OCI-LY1 (cell line): Measurements from ENCODE around the gene NOXA1.
"Not testable (repeated sequence)": the region's sequence is repeated elsewhere in the genome, so short reads cannot be mapped to it uniquely, and the experiment has no call there.

Experiments used
- H2AFZ ChIP-seq: fragments of 200-600 bp; sonication (generic), shearing (Covaris generic); 2 replicates; pipeline ENCODE4 v1.6.0; 2014; ENCODE audit warnings: antibody characterized with exemption, mild to moderate bottlenecking, low read length
- H3F3A ChIP-seq: fragments of 200-600 bp; sonication (generic), shearing (Covaris generic); 2 replicates; pipeline ENCODE4 v1.6.0; 2014; ENCODE audit warnings: mild to moderate bottlenecking, antibody characterized with exemption, low read length, moderate library complexity; ENCODE audit not compliant: insufficient read depth
- H3K27ac ChIP-seq: fragments of 200-600 bp; sonication (generic); 2 replicates; pipeline ENCODE4 v1.5.1; 2014; ENCODE audit warnings: low read length, mixed run types, mild to moderate bottlenecking, low read depth; ENCODE audit not compliant: poor library complexity, severe bottlenecking
- H3K27me3 ChIP-seq: fragments of 200-600 bp; sonication (generic); 2 replicates; pipeline ENCODE4 v1.6.0; 2014; ENCODE audit warnings: antibody characterized with exemption, mild to moderate bottlenecking, low read length, moderate library complexity; ENCODE audit not compliant: insufficient read depth
- H3K36me3 ChIP-seq: fragments of 200-600 bp; sonication (generic); 2 replicates; pipeline ENCODE4 v1.6.1; 2014; ENCODE audit warnings: mild to moderate bottlenecking, antibody characterized with exemption, low read length, moderate library complexity, mixed read lengths; ENCODE audit not compliant: insufficient read depth
- H3K4me1 ChIP-seq: fragments of 200-600 bp; sonication (generic); 2 replicates; pipeline ENCODE4 v1.5.1; 2014; ENCODE audit warnings: mild to moderate bottlenecking, low read length, moderate library complexity; ENCODE audit not compliant: insufficient read depth, severe bottlenecking
- H3K4me2 ChIP-seq: fragments of 200-600 bp; sonication (generic), shearing (Covaris generic); 2 replicates; pipeline ENCODE4 v1.6.1; 2014; ENCODE audit warnings: low read length
- H3K4me3 ChIP-seq: fragments of 200-600 bp; sonication (generic); 2 replicates; pipeline ENCODE4 v1.5.1; 2014; ENCODE audit warnings: low read length, low read depth, mild to moderate bottlenecking, mixed read lengths; ENCODE audit not compliant: poor library complexity, severe bottlenecking
- H3K79me2 ChIP-seq: fragments of 200-600 bp; shearing (Covaris generic); 2 replicates; pipeline ENCODE4 v1.6.1; 2016; ENCODE audit warnings: mixed run types, low read length, mixed read lengths; ENCODE audit not compliant: insufficient read depth
- H3K9ac ChIP-seq: fragments of 200-600 bp; sonication (generic), shearing (Covaris generic); 2 replicates; pipeline ENCODE4 v1.6.1; 2014; ENCODE audit warnings: mild to moderate bottlenecking, low read length, mixed read lengths
- H3K9me2 ChIP-seq: fragments of 200-600 bp; sonication (generic), shearing (Covaris generic); 2 replicates; pipeline ENCODE4 v1.6.1; 2014; ENCODE audit warnings: low read depth, mild to moderate bottlenecking, low read length, mixed read lengths
- H3K9me3 ChIP-seq: fragments of 200-600 bp; shearing (Covaris generic); 2 replicates; pipeline ENCODE4 v1.6.1; 2014; ENCODE audit warnings: low read length, mixed read lengths
- H4K20me1 ChIP-seq: fragments of 200-600 bp; sonication (generic), shearing (Covaris generic); 2 replicates; pipeline ENCODE4 v1.6.0; 2016; ENCODE audit warnings: mild to moderate bottlenecking, low read length; ENCODE audit not compliant: insufficient read depth
- EZH2 ChIP-seq: fragments of 200-600 bp; sonication (generic), shearing (Covaris generic); IDR thresholded peaks from 2 replicates; pipeline ENCODE4 v1.8.0; 2017; ENCODE audit warnings: borderline replicate concordance, mixed run types, mild to moderate bottlenecking, antibody characterized with exemption, low read length, moderate library complexity, mixed read lengths
- TF ChIP-seq, protein P1 (sequence below): fragments of 200-600 bp; sonication (generic), shearing (Covaris generic); IDR thresholded peaks from 2 replicates; pipeline ENCODE4 v1.5.1; 2017; ENCODE audit warnings: mild to moderate bottlenecking, antibody characterized with exemption, low read length, moderate library complexity, mixed read lengths

The NOXA1 gene

DNA sequence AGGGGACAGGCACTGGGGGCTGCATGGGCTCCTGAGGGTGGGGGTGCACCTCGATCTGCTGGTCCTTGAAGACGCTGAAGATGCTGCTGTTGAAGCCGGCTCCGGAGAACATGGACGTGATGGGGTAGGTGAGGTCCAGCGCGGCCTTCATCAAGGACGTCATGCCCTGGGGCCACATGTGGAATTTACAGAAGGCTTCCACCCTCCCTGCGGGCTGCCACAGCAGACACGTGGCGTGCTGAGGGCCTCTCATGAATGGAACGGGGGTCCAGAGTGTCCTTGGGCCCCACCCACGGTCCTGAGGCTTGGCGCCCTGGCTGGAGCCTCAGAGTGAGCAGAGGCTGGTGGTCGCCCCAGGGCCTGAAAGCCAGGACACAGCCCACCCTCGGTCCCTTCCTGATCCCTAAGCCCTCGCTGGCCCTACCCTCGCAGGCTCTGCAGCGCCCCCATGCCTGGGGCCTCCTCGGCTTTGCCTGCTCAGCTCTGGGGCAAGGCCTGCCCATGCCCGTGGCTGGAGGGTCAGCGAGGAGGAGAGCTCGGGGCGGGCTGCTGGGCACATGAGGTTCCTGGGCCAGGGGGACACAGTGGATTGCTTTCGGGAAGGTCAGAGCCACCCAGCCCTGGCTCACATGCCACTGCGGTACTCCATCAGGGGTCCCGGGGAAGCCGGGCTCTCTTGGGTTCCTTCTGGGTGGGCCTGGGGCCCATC lies 41.3 kb downstream of the NOXA1 start:
- H3K4me1 ChIP-seq = peaks cover 18% of the 10 kb centered on the region
- no peak overlapping the region for H3K4me2 ChIP-seq

DNA sequence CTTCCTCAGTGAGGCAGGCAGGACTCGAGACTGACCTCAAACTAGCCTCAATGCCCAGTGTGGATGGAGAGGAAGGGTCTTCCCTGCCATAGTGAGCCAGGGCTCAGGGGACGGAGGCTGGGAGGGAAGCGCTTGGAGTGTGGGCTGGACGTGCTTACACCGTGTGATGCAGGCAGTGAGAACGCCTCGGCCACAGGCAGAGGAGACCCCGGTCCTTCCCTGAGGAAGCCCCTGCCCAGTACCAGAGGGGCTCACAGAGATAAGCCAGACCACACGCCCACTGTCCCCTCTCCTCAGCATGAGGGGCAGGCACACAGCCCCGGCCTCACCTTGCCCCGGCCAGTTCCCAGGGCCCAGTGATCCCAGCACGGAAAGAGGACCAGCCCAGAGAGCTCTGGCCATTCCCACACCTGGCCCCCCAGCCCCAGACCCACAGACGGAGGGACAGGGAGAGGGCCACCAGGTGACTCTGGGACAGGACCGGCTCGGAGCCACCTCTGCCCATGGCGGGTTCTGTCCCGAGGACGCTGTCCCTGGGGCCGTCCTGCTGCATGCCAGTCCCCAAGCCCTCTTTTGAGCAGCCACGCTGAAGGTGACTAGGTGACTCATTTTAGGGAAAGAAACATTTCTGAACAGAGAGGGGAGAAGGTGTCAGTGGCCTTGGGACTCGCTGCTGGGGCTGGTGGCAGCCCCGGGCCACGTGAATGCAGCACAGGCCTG lies 42.0 kb downstream of the NOXA1 start:
- Histone ChIP-seq H3K9ac (no peak overlapping the region), H4K20me1 (no peaks in the 10 kb centered on the region), H3K4me1 (peaks cover 12% of the 10 kb centered on the region), H3K27ac (no peak overlapping the region), H3K4me3 (no peak overlapping the region), H2AFZ (no peak overlapping the region), H3K27me3 (peaks cover 5% of the 10 kb centered on the region; the same call in 1 of the 2 replicates), H3K4me2 (no peak overlapping the region), H3F3A (no peaks in the 10 kb centered on the region), H3K79me2 (no peaks in the 10 kb centered on the region), H3K36me3 (no peaks in the 10 kb centered on the region), H3K9me3 (no peaks in the 10 kb centered on the region), H3K9me2 (no peaks in the 10 kb centered on the region)
- TF ChIP-seq, protein P1, sequence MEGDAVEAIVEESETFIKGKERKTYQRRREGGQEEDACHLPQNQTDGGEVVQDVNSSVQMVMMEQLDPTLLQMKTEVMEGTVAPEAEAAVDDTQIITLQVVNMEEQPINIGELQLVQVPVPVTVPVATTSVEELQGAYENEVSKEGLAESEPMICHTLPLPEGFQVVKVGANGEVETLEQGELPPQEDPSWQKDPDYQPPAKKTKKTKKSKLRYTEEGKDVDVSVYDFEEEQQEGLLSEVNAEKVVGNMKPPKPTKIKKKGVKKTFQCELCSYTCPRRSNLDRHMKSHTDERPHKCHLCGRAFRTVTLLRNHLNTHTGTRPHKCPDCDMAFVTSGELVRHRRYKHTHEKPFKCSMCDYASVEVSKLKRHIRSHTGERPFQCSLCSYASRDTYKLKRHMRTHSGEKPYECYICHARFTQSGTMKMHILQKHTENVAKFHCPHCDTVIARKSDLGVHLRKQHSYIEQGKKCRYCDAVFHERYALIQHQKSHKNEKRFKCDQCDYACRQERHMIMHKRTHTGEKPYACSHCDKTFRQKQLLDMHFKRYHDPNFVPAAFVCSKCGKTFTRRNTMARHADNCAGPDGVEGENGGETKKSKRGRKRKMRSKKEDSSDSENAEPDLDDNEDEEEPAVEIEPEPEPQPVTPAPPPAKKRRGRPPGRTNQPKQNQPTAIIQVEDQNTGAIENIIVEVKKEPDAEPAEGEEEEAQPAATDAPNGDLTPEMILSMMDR = no peak
- TF ChIP-seq EZH2 = no peak

More for the DNA sequence above, 41.3 kb downstream of the NOXA1 start:
- TF ChIP-seq, protein P1 = no peak
- no peak for TF ChIP-seq EZH2
- H3F3A ChIP-seq = no peaks in the 10 kb centered on the region
- H2AFZ ChIP-seq = no peak overlapping the region
- no peaks in the 10 kb centered on the region for H3K9me2 ChIP-seq
- peaks cover 5% of the 10 kb centered on the region; the same call in 1 of the 2 replicates for H3K27me3 ChIP-seq
- no peak overlapping the region for H3K9ac ChIP-seq
- no peaks in the 10 kb centered on the region for H3K36me3 ChIP-seq
- no peaks in the 10 kb centered on the region for H4K20me1 ChIP-seq
- no peaks in the 10 kb centered on the region for H3K79me2 ChIP-seq
- H3K4me3 ChIP-seq = no peak overlapping the region
- H3K27ac ChIP-seq = no peak overlapping the region
- H3K9me3 ChIP-seq = no peaks in the 10 kb centered on the region

DNA sequence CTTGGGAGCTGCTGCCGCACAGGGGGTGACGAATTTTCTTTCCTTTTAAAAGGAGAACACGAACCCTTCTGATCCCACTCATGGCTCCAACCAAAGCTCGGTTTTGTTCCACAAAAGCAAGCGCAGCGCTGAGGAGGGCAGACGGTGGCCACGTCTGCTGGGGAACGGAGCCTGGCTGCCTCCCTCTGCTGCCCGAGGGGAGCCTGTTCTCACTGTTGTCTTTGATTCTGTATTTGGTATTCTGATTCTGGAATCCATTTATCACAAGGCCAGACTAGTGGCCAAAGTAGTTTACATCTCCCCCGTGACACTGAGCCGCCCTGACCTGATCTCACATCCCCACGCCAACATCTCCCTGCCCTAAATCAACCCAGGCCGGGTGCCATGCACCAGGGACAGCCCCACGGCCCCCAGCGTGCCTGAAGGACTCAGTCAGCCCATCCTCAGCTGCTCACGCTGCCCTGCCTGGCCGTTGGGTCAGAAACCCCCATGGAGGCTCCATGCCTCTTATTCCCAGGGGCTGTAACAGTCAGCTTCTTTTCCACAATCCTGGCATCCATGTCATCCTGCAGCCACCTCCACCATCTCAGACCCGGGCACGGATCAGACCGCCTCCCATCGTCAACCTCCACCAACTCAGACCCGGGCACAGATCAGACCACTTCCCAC lies 42.7 kb downstream of the NOXA1 start:
- Histone ChIP-seq H4K20me1 (no peaks in the 10 kb centered on the region), H3K27me3 (peaks cover 5% of the 10 kb centered on the region; the same call in 1 of the 2 replicates), H3K36me3 (no peaks in the 10 kb centered on the region), H3K9me3 (no peaks in the 10 kb centered on the region), H3K27ac (no peak overlapping the region), H2AFZ (no peak overlapping the region), H3K4me1 (peaks cover 12% of the 10 kb centered on the region), H3K9ac (no peak overlapping the region), H3F3A (no peaks in the 10 kb centered on the region), H3K9me2 (no peaks in the 10 kb centered on the region), H3K4me2 (no peak overlapping the region), H3K4me3 (no peak overlapping the region), H3K79me2 (no peaks in the 10 kb centered on the region)
- no peak for TF ChIP-seq EZH2
- TF ChIP-seq, protein P1 = no peak

DNA sequence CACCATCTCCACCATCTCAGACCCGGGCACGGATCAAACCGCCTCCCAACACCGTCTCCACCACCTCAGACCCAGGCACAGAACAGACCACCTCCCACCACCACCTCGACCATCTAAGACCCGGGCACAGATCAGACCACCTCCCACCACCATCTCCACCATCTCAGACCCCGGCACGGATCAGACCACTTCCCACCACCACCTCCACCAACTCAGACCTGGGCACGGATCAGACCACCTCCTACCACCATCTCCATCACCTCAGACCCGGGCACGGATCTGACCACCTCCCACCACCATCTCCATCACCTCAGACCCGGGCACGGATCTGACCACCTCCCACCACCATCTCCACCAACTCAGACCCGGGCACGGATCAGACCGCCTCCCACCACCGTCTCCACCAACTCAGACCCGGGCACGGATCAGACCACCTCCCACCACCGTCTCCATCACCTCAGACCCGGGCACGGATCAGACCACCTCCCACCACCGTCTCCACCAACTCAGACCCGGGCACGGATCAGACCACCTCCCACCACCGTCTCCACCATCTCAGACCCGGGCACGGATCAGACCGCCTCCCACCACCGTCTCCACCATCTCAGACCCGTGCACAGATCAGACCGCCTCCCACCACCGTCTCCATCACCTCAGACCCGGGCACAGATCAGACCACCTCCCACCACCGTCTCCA lies 43.3 kb downstream of the NOXA1 start:
- H3K27me3 ChIP-seq = not testable (repeated sequence)

More for the DNA sequence above, 43.3 kb downstream of the NOXA1 start:
- H3K4me1 ChIP-seq, H3K36me3 ChIP-seq, H3F3A ChIP-seq, H3K4me2 ChIP-seq, H3K27ac ChIP-seq, H3K4me3 ChIP-seq, H3K9me3 ChIP-seq, H3K79me2 ChIP-seq, H2AFZ ChIP-seq, H4K20me1 ChIP-seq, H3K9ac ChIP-seq, H3K9me2 ChIP-seq: not testable (repeated sequence)
